GM21360 (cell line): ENCODE measurements around the gene RAB19.
"Not testable (repeated sequence)": the region's sequence is repeated elsewhere in the genome, so short reads cannot be mapped to it uniquely, and the experiment has no call there.

Experiments
- ATAC-seq: cut with Tn5 transposase; IDR thresholded peaks from one replicate; pipeline ENCODE4 v1.9.1; 2021; ENCODE audit warnings: mild to moderate bottlenecking, moderate library complexity; ENCODE audit not compliant: unreplicated experiment

Gene RAB19

DNA sequence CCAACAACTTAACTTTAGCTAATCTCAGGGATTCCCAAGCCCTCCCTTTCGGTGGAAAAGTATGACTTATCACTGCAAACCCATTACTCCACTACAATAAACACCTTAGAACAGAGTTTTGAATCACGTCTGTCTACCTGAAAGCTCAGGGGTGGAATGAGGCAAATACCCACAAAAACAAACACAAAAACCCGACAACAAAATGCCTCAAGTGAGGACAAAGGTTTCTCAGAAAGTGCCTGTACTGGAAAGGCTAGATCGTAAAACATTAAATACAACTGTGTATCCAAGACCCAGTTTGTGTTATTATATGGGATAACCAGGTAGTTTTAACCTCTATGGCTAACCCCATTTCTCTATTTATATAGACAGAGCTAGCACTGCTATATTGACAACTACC is 49.4 kb downstream of the RAB19 start:
- ATAC-seq, result no peak

DNA sequence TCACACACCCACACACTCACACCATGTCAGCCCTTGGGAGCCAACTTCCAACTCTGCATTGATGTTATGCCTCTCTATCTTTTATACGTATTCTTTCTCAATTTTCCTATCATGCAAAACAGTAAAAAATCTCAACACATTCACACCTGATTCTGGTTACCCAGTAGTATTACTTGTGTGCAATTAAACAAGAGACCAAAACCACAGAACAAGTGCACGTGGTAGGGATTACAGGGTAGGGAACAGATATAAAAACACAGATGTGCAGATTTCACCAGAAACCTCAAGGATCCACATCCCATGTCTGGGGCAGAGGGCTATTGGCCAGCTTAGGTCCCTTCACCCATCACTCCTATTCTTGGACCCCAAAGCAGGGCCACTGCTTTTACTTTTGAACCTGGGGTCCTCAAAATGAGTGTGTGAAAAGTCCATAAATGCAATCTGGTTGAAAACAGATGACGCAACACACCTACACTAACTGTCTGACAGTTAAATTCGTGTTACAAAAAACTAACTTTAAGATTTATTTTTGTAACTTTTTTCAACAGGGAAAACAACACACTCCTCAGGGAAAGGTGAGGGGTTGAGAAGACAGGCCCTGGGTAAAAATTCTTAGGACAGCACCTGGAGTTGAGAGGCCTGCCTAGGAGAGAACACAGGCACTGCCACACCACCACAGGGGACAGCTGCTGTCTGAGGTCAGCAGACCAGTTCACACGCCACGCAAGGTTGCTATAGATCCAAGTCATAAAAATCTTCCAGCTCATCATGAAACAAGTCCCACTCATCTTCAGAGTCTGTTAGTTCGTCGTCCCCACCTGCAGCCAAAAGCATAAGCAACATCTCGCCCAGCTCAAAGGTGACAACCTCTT is 50.2 kb downstream of the RAB19 start:
- not testable (repeated sequence) for ATAC-seq

DNA sequence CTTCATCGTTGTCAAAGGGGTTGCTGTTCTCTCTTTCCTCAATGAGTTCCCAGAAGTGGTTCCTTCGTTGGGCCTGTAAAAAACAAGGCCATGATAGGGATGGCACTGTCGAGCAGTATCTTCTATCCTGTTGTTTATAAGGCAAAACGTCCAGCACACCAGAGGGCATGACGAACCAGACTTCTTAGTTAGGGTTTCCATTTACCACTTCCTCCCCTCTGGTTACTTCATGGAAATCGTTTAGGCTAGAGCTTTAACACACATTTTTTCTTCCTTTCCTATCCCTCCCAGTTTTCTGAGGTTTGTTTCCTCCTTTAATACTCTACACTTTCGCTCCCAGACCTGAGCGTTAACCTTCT is 50.8 kb downstream of the RAB19 start:
- no peak for ATAC-seq

DNA sequence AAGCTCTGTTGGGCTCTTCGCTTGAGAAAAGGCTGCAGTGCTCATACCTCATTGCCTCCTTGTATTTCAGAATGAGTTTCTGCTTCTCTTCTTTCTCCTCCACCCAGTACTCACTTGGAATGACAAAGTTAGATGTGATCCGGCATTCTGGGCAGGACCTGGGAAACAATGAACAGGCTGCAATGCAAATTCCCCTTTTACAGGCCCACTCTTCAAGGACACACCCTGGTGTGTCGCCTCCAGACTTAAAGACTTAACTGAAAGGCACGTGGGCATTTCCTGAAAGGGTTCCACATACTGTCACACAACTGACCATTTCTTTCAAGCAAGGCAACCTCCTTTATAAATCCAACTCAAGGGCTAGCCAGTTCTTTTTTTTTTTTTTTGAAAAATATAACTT is 51.9 kb downstream of the RAB19 start:
- no peak for ATAC-seq

DNA sequence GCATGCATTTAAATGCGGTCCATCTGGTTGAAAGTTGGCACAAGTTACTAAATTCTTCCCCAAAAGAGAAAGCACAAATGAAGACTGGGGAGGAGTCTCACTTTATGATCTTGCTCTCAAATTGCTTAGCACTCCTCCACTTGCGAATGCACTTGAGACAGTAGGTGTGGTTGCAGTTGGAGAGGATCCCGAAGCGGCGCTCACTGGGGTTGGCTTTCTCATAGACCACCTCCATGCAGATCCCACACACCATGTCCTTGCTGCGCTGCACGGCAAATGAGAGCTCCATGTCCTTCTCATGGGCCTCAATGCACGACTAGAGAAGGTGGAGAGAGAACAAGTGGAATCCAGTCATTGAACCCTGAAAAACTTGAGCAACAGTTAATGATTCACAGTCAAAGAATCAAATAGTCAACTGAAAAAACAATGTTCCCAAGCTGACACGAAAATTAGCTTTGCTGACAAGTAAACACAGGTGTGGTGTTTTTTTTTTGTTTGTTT is 52.7 kb downstream of the RAB19 start:
- no peak for ATAC-seq

DNA sequence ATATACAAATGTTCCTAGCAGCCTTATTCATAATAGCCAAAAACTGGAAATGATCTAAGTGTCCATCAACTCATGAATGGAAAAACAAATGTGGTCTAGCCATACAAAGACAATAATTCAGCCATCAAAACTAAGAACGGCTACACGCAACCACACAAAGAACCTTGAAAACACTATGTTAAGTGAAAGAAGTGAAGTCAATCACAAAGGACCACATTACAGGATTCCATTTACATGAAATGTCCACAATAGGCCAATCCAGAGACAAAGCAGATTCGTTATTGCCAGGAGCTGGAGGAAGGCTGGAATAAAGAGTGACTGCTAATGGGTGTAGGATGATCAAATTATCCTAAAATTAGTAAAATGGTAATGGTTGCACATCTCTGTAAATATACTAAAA is 54.3 kb downstream of the RAB19 start:
- no peak for ATAC-seq

DNA sequence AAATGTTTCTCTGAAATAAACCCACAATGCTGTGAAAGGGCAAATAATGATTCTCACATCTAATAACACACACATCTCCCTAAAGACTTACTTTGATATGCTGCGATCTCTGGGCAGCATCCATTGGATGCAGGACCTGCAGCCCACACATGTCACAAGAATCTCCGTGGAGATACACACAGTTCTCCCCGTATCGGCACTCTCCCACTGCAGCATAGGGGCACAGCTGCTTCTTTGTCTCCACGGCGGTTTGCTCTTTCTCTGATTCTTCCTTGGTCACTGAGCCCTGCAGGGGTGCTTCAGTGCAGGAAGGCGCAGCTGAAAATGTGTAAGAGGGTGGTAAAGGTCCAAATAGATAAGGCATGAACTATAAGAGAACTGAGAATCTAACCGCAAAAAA is 55.1 kb downstream of the RAB19 start:
- ATAC-seq, result no peak

DNA sequence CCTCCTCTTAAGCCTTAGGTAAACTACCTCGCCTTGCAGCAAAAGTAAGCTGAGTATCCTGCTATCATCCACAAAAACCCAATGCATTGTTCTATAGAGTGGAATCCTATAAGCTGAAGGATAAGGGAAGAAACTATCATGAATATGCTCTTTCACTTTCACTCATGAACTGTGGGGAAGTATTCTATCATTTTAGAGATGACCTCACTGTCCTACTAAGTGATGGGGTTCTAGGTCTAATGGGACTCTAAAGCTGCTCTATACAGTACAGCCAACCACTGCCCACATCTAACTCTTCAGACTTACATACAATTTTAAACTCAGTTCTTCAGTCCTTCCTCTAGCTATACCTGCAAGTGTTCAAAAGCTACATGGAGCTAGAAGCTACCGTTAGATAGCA is 59.3 kb downstream of the RAB19 start:
- no peak for ATAC-seq

DNA sequence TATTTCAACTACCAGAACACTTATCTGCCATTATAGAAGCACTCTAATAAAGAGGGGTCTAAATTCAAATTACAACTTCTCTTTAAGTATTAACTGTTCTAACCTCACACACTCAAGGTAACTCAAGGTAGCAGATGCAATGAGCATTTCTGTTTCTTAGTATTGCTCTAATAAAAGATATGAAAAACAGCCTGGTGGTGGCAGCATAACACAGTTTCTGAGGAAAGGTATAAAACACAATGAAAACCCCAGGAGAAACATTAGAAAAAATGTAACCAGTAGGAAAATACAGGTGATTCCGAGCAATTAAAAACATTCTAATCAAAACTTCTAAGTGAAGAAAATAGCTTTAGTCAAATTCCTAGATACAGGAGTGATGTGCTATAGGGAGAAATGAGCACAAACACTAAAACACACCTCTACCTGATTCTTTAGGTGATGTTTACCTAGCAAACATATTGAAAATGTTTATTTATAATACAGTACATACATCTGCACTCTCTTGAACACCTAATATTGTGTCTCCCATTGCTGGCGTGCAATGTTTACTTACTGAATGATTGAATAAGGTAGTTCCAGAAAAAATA is 72.0 kb downstream of the RAB19 start:
- no peak for ATAC-seq

DNA sequence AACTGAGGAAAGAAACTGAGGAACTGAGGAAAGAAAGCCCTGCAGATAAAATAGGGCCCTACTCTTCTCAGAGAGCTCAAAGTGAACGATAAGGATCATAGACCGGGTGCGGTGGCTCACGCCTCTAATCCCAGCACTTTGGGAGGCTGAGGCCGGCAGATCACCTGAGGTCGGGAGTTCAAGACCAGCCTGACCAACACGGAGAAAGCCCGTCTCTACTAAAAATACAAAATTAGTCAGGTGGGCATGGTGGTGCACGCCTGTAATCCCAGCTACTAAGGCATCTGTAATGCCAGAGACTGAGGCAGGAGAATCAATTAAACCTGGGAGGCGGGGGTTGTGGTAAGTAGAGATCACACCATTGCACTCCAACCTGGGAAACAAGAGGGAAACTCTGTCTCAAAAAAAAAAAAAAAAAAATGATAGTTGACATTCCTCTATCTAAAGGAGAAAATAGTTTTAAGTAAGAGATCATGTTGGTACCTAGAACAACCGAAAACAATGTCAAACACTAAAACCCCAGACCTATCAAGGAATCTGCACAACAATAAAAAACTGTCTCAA is 72.9 kb downstream of the RAB19 start:
- ATAC-seq, result no peak
